Lower leg skin (tissue), 4 donors: ENCODE data around the gene SLC16A1. TPM values are rescaled to one million over a fixed set of nuclear protein-coding genes. Genes with fewer than 3 reads are reported as not detected.

Experiments
- DNase-seq, 2 donors: peaks; one replicate each; pipeline ENCODE4 v3.0.0-alpha.2; 2019; ENCODE audit warnings: low spot score in 2 of 2
- H3K4me3 ChIP-seq: fragments of 200-600 bp; sonication (generic); 2 replicates; pipeline ENCODE4 v1.5.1; 2017; ENCODE audit warnings: mild to moderate bottlenecking, low read depth; ENCODE audit not compliant: poor library complexity, severe bottlenecking
- POLR2A ChIP-seq, 2 donors: fragments of 450-650 bp; IDR thresholded peaks; one replicate each; pipeline ENCODE4 v1.6.1; 2016 to 2017; ENCODE audit warnings: antibody characterized with exemption in 2 of 2, mild to moderate bottlenecking in 1 of 2, moderate library complexity in 1 of 2
- WGBS, 2 donors: methylation state at CpG; one replicate each; pipeline ENCODE4 v1.1.5; 2018; 5-methylcytosine and 5-hydroxymethylcytosine counted together
- intact Hi-C: fragments of 100-400 bp; cut with DNase I; formaldehyde crosslinking; loops from one replicate; pipeline ENCODE4 v1.15.0; 2023; ENCODE audit warnings: low total_unique reads
- total RNA-seq, 4 donors: library from RNA; depleted of rRNA; stranded (reverse); fragments of >200 nt; gene quantifications; one replicate each; pipeline ENCODE4 v1.1.0, GENCODE V29; 2016
- TF ChIP-seq, protein P1 (sequence below), 3 donors: fragments of 450-650 bp; IDR thresholded peaks; one replicate each; pipeline ENCODE4 v1.5.1; 2016; ENCODE audit warnings: antibody characterized with exemption in 3 of 3, mild to moderate bottlenecking in 3 of 3, moderate library complexity in 2 of 3

Gene SLC16A1
- total RNA-seq, 4 donors from 2014 or later = 17.9 to 38.9 (median 31.1) TPM

- 82 to 83% methylated on average over 2 of the region's 2 CpGs for WGBS, 2 donors
- no peak for DNase-seq
- intact Hi-C loops = no loop called here
- H3K4me3 ChIP-seq = no peak overlapping the region
- no peak for TF ChIP-seq POLR2A (IDR thresholded peaks at IDR 0.05)
- TF ChIP-seq, protein P1, sequence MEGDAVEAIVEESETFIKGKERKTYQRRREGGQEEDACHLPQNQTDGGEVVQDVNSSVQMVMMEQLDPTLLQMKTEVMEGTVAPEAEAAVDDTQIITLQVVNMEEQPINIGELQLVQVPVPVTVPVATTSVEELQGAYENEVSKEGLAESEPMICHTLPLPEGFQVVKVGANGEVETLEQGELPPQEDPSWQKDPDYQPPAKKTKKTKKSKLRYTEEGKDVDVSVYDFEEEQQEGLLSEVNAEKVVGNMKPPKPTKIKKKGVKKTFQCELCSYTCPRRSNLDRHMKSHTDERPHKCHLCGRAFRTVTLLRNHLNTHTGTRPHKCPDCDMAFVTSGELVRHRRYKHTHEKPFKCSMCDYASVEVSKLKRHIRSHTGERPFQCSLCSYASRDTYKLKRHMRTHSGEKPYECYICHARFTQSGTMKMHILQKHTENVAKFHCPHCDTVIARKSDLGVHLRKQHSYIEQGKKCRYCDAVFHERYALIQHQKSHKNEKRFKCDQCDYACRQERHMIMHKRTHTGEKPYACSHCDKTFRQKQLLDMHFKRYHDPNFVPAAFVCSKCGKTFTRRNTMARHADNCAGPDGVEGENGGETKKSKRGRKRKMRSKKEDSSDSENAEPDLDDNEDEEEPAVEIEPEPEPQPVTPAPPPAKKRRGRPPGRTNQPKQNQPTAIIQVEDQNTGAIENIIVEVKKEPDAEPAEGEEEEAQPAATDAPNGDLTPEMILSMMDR (IDR thresholded peaks at IDR 0.05) = no peak
These were observed 28.5 kb downstream of the SLC16A1 start for GRCh38 chr1:112927462-112927990.

DNA sequence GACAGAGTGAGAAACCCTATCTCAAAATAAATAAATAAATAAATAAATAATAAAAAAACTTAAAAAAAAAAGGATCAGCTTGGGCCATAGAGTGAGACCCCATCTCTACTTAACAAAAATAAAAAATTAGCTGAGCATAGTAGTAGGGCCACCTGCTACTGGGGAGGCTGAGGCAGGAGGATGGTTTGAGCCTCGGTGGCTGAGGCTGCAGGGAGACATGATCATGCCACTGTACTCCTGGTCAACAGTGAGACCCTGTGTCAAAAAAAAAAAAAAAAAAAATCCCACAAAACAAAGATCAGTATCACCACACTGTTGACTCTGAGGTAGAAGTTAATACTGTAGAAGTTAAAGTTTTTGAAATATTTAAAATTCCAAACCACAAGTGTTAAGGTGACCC lies 29.1 kb downstream of the SLC16A1 start:
- intact Hi-C loops = no loop called here
- DNase-seq = no peak
- no peak for TF ChIP-seq POLR2A (IDR thresholded peaks at IDR 0.05)
- TF ChIP-seq, protein P1 (IDR thresholded peaks at IDR 0.05) = no peak
- no peak overlapping the region for H3K4me3 ChIP-seq
- 100% methylated on average over 1 of the region's 1 CpG for WGBS, 2 donors

- TF ChIP-seq, protein P1 (IDR thresholded peaks at IDR 0.05) = no peak
- no peak for TF ChIP-seq POLR2A (IDR thresholded peaks at IDR 0.05)
- H3K4me3 ChIP-seq = no peak overlapping the region
- intact Hi-C loops = no loop called here
- no peak for DNase-seq
- 75 to 77% methylated on average over 3 of the region's 3 CpGs for WGBS, 2 donors
These were observed 31.0 kb downstream of the SLC16A1 start for GRCh38 chr1:112925015-112925414.

DNA sequence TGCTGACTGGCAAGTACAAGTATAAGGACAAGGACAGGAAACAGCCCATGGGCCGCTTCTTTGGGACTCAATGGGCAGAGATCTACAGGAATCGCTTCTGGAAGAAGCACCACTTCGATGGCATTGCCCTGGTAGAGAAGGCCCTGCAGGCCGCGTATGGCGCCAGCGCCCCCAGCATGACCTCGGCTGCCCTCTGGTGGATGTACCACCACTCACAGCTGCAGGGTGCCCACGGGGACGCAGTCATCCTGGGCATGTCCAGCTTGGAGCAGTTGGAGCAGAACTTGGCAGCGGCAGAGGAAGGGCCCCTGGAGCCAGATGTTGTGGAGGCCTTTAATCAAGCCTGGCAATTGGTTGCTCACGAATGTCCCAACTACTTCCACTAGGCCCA lies 32.0 kb downstream of the SLC16A1 start:
- WGBS, 2 donors = 92 to 97% methylated on average over 11 to 12 of the region's 12 CpGs
- TF ChIP-seq, protein P1 (IDR thresholded peaks at IDR 0.05) = no peak
- TF ChIP-seq POLR2A (IDR thresholded peaks at IDR 0.05) = no peak

GRCh38 chr1:112923234-112923958 lies 32.6 kb downstream of the SLC16A1 start:
- WGBS, 2 donors = 95% methylated on average over 19 to 25 of the region's 25 CpGs
- H3K4me3 ChIP-seq = no peak overlapping the region
- intact Hi-C loops = no loop called here
- no peak for DNase-seq
- TF ChIP-seq, protein P1 (IDR thresholded peaks at IDR 0.05) = no peak
- TF ChIP-seq POLR2A (IDR thresholded peaks at IDR 0.05) = no peak

More for the DNA sequence above, 32.0 kb downstream of the SLC16A1 start:
- intact Hi-C loops = no loop called here
- DNase-seq = no peak
- no peak overlapping the region for H3K4me3 ChIP-seq
